Measurements from ENCODE around the gene AICDA.
"Not testable (repeated sequence)": the region's sequence is repeated elsewhere in the genome, so short reads cannot be mapped to it uniquely, and the experiment has no call there.

The AICDA gene

DNA sequence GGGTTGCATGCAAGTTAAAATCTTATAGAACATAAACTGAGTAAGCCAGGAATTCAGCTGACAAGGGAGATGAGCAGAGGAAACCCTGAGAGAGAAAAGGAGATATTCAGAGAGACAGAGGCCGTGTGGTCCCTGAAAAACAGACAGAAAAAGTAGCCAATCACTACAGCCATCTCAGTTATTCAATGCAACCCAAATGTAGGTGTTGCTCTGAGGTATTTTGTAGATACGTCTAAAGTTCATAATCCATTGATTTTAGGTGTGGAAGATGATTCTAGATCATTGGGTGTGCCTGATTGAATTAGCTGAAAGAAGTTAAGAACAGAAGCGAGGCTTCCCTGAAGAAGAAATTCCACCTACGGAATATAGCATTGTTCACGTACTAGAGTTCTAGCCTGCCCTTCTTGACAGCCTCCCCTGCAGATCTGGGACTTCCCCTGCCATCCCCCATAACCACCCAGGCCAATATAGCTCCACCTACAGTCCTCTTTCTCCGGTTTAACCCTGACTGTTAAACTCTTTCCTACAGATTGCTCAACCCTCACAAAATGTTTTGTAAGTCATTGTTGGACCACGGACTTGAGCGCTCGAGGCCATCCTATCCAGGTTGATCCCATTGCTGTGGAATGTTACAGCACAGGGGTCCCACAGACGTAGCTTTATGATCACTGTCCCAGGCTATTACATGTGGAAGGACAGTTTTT is 21.7 kb downstream of the AICDA start:
- Histone ChIP-seq H3K36me3 (ENCODE audit: control insufficient read depth, insufficient read depth, low read length) (no peaks in the 10 kb centered on the region), H3K27ac (ENCODE audit: insufficient read depth, low read depth, low read length, poor library complexity, severe bottlenecking) (no peak overlapping the region), H3K9me3 (ENCODE audit: control insufficient read depth, low read length) (no peaks in the 10 kb centered on the region), H3K4me3 (ENCODE audit: insufficient read depth, low read depth, low read length) (no peak overlapping the region), H3K4me1 (ENCODE audit: control insufficient read depth, insufficient read depth, low read length) (no peaks in the 10 kb centered on the region), H3K27me3 (ENCODE audit: control insufficient read depth, insufficient read depth, low read length, poor library complexity, severe bottlenecking) (no peaks in the 10 kb centered on the region)
- 83 to 85% methylated on average over 10 of the region's 10 CpGs for WGBS, 2 experiments

DNA sequence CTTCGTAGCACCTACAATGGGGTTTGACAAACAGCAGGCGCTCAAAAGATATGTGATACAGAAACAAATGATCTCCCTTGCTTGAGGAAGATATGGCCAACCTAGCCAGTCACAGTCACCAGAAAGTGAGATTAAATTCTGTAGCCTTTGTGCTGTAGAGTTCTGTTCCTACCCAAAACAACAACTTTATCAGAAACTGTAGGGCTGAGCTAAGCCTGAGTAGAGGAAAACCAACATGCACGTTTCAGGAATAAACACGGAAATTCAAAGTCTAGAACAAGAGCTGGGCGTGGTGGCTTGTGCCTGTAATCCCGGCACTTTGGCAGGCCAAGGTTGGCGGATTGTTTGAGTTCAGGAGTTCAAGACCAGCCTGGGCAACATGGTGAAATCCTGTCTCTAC is 23.0 kb downstream of the AICDA start:
- 93 to 95% methylated on average over 7 of the region's 7 CpGs for WGBS, 2 experiments
- H3K36me3 ChIP-seq (ENCODE audit: control insufficient read depth, insufficient read depth, low read length) = no peaks in the 10 kb centered on the region
- H3K4me3 ChIP-seq (ENCODE audit: insufficient read depth, low read depth, low read length) = no peak overlapping the region
- no peaks in the 10 kb centered on the region for H3K27me3 ChIP-seq (ENCODE audit: control insufficient read depth, insufficient read depth, low read length, poor library complexity, severe bottlenecking)
- H3K4me1 ChIP-seq (ENCODE audit: control insufficient read depth, insufficient read depth, low read length) = no peaks in the 10 kb centered on the region
- no peak overlapping the region for H3K27ac ChIP-seq (ENCODE audit: insufficient read depth, low read depth, low read length, poor library complexity, severe bottlenecking)
- no peaks in the 10 kb centered on the region for H3K9me3 ChIP-seq (ENCODE audit: control insufficient read depth, low read length)

DNA sequence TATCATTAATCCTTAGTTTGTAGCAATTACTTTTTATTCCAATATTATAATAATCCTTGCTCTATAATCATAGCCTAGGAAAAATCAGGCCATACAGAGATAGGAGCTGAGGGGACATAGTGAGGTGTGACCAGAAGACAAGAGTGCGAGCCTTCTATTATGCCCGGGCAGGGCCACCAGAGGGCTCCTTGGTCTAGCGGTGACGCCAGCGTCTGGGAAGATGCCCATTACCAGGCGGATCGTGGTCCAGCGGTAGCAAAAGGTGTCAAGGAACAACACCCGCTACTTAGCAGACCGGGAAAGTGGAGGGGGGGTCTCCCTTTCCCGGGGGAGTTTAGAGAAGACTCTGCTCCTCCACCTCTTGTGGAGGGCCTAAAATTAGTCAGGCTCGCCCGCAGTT is 28.2 kb downstream of the AICDA start:
- not testable (repeated sequence) for H3K9me3 ChIP-seq (ENCODE audit: control insufficient read depth, low read length); H3K4me3 ChIP-seq (ENCODE audit: insufficient read depth, low read depth, low read length); H3K36me3 ChIP-seq (ENCODE audit: control insufficient read depth, insufficient read depth, low read length); H3K27ac ChIP-seq (ENCODE audit: insufficient read depth, low read depth, low read length, poor library complexity, severe bottlenecking); H3K27me3 ChIP-seq (ENCODE audit: control insufficient read depth, insufficient read depth, low read length, poor library complexity, severe bottlenecking); H3K4me1 ChIP-seq (ENCODE audit: control insufficient read depth, insufficient read depth, low read length)
- WGBS, 2 experiments = 89 to 90% methylated on average over 13 of the region's 13 CpGs

DNA sequence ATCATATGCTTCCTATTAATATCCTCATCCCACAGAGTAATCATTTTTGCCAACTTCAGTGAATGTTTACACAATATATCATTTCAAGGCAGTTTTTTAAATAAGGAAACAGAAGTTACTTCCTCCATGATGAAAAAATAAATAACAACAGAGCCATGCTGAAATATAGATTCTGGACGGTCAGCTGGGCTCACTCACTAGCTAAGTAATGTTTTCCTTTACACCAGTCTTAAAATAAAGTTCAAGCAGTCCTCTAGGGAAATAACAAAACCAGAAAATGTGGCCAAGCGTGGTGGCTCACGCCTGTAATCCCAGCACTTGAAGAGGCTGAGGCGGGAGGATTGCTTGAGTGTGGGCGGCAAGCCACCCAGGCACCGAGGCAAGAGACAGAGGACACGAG is 28.7 kb downstream of the AICDA start:
- Histone ChIP-seq H3K27ac (ENCODE audit: insufficient read depth, low read depth, low read length, poor library complexity, severe bottlenecking) (no peak overlapping the region), H3K36me3 (ENCODE audit: control insufficient read depth, insufficient read depth, low read length) (no peaks in the 10 kb centered on the region), H3K4me1 (ENCODE audit: control insufficient read depth, insufficient read depth, low read length) (no peaks in the 10 kb centered on the region), H3K4me3 (ENCODE audit: insufficient read depth, low read depth, low read length) (no peak overlapping the region), H3K27me3 (ENCODE audit: control insufficient read depth, insufficient read depth, low read length, poor library complexity, severe bottlenecking) (no peaks in the 10 kb centered on the region), H3K9me3 (ENCODE audit: control insufficient read depth, low read length) (no peaks in the 10 kb centered on the region)
- 84 to 89% methylated on average over 5 of the region's 7 CpGs for WGBS, 2 experiments

DNA sequence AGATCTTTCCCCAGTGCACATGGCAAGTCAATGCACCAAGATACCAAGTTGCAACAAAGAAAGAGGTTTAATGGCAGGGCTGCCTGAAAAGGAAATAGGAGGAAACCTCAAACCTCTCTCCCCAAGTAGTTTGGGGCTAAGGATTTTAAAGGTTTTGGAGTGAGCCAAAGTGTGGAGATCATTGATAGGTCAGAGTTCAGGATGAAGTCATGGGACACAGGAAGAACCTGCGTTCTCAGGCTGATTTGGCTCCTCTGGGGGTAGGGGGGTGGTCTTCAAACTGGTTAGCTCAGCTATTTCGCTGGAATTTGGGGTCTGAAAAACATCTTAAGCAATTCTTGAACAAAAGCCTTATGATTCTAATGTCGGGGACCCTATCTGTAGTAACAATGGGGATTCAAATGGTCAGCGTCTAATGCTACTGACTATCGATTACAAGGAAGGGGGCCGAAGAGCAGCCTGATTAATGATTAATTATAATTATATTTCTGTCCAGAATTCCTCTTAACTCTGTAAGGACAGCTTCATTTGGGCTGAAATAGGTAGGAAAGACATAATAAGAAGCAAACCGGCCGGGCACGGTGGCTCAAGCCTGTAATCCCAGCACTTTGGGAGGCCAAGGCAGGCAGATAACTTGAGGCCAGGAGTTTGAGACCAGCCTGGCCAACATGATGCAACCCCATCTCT is 31.4 kb downstream of the AICDA start:
- H3K4me3 ChIP-seq (ENCODE audit: insufficient read depth, low read depth, low read length) = no peak overlapping the region
- no peak overlapping the region for H3K27ac ChIP-seq (ENCODE audit: insufficient read depth, low read depth, low read length, poor library complexity, severe bottlenecking)
- H3K9me3 ChIP-seq (ENCODE audit: control insufficient read depth, low read length) = no peaks in the 10 kb centered on the region
- no peaks in the 10 kb centered on the region for H3K27me3 ChIP-seq (ENCODE audit: control insufficient read depth, insufficient read depth, low read length, poor library complexity, severe bottlenecking)
- no peaks in the 10 kb centered on the region for H3K4me1 ChIP-seq (ENCODE audit: control insufficient read depth, insufficient read depth, low read length)
- 82 to 83% methylated on average over 8 to 9 of the region's 9 CpGs for WGBS, 2 experiments
- H3K36me3 ChIP-seq (ENCODE audit: control insufficient read depth, insufficient read depth, low read length) = no peaks in the 10 kb centered on the region

DNA sequence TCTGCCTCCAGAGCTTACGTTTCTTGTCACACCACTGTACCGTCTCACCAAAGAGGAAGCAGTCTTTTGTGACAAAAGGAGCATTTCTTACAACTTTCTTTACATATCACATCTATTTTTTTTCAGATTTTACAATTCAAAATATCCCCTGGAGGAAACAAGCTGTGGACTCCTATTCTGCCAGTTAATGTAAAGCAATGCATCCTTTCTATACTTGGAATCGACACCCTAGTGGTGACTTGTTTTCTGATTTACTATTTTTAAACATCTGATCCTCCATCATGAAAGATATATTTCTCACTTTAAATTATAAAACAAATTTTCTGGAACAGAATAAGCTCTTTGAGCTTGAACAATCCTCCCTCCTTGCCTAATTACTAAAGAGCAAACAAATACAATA is 34.8 kb downstream of the AICDA start:
- Histone ChIP-seq H3K4me3 (ENCODE audit: insufficient read depth, low read depth, low read length) (no peak overlapping the region), H3K27ac (ENCODE audit: insufficient read depth, low read depth, low read length, poor library complexity, severe bottlenecking) (no peak overlapping the region), H3K27me3 (ENCODE audit: control insufficient read depth, insufficient read depth, low read length, poor library complexity, severe bottlenecking) (no peaks in the 10 kb centered on the region), H3K4me1 (ENCODE audit: control insufficient read depth, insufficient read depth, low read length) (no peaks in the 10 kb centered on the region), H3K9me3 (ENCODE audit: control insufficient read depth, low read length) (no peaks in the 10 kb centered on the region), H3K36me3 (ENCODE audit: control insufficient read depth, insufficient read depth, low read length) (no peaks in the 10 kb centered on the region)
- whole genome bisulfite sequencing, 2 experiments = 81 to 93% methylated on average over 3 of the region's 3 CpGs

DNA sequence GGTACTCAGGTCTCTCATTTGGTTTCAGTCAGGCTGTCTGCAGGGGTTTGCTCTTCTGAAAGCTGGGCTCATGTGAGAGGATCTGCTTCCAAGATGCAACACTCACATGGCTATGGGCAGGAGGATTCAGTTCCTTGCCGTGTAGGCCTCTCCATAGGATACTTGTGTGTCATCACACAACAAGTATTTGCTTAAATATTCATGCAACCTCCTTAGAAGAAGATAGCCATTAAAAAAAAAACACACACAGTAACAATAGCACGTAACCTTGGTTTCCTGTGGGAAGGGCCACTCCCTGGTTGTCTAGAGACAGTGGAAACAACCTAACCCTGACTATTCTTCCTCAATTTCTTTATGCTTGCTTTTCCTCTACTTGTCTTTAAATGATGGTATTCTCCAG is 40.2 kb downstream of the AICDA start:
- Histone ChIP-seq H3K36me3 (ENCODE audit: control insufficient read depth, insufficient read depth, low read length) (no peaks in the 10 kb centered on the region), H3K4me1 (ENCODE audit: control insufficient read depth, insufficient read depth, low read length) (no peaks in the 10 kb centered on the region), H3K9me3 (ENCODE audit: control insufficient read depth, low read length) (no peaks in the 10 kb centered on the region), H3K27ac (ENCODE audit: insufficient read depth, low read depth, low read length, poor library complexity, severe bottlenecking) (no peak overlapping the region), H3K27me3 (ENCODE audit: control insufficient read depth, insufficient read depth, low read length, poor library complexity, severe bottlenecking) (no peaks in the 10 kb centered on the region), H3K4me3 (ENCODE audit: insufficient read depth, low read depth, low read length) (no peak overlapping the region)
- 89 to 95% methylated on average over 2 of the region's 2 CpGs for WGBS, 2 experiments

DNA sequence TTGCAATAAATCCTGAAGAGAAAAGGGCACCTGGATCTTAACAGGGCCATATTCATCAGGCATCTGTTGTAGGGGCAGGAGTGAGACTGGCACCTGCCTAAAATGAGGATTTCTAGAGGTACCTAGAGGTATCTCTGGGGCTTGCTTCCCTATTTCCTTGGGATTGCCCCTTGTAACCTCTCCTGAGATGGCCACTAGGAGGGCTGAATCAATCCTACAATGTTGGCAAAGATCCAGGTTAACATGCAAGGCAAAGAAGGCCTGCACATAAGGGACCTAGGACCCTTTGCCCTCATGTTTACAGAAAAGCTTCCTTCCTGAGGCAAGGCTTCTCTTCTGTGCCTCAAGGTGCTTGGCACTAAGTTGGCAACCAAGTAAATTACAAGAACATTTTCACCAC is 46.1 kb downstream of the AICDA start:
- no peaks in the 10 kb centered on the region for H3K9me3 ChIP-seq (ENCODE audit: control insufficient read depth, low read length)
- H3K4me3 ChIP-seq (ENCODE audit: insufficient read depth, low read depth, low read length) = no peak overlapping the region
- H3K36me3 ChIP-seq (ENCODE audit: control insufficient read depth, insufficient read depth, low read length) = no peaks in the 10 kb centered on the region
- H3K27me3 ChIP-seq (ENCODE audit: control insufficient read depth, insufficient read depth, low read length, poor library complexity, severe bottlenecking) = no peaks in the 10 kb centered on the region
- H3K27ac ChIP-seq (ENCODE audit: insufficient read depth, low read depth, low read length, poor library complexity, severe bottlenecking) = no peak overlapping the region
- H3K4me1 ChIP-seq (ENCODE audit: control insufficient read depth, insufficient read depth, low read length) = no peaks in the 10 kb centered on the region

DNA sequence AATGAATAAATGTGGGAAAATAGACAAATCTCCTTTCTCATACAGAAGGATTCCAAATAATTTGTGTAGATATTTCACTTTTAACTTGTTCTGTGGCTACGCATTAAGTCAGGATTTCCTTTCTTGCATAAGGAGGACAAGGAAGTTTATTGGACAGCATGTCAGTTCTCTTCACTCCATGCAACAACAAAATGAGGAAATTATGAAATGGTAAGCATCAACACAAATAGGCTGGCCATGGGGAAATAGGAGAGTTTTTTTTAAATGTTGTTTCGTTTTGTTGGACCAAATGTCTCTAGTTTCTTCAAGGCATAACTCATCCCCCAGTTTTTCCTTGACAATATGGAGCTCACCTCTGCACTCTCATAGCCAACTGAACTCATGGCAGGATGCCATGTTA is 46.6 kb downstream of the AICDA start:
- not testable (repeated sequence) for H3K27me3 ChIP-seq (ENCODE audit: control insufficient read depth, insufficient read depth, low read length, poor library complexity, severe bottlenecking); H3K27ac ChIP-seq (ENCODE audit: insufficient read depth, low read depth, low read length, poor library complexity, severe bottlenecking); H3K4me3 ChIP-seq (ENCODE audit: insufficient read depth, low read depth, low read length); H3K4me1 ChIP-seq (ENCODE audit: control insufficient read depth, insufficient read depth, low read length); H3K36me3 ChIP-seq (ENCODE audit: control insufficient read depth, insufficient read depth, low read length); H3K9me3 ChIP-seq (ENCODE audit: control insufficient read depth, low read length)
- 92 to 100% methylated on average over 1 of the region's 2 CpGs for WGBS, 2 experiments

DNA sequence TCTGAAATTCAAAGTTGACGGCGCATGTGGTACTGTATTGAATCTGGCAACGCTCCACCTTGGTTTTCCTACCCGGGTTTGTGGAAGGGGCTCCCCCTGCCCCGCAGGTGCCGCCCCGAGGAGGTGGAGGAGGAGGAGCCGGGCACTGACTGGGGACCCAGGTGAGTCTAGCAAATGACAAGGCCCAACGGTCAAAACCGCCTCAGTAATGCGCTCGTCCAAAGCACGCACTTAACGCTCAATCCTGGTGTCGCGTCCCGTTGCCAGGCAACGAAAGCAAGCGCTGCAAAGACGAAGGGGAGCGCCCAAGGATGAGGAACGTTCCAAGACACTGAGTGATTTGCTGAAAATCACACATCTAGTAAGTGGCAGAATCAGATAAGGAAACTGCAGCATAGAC is 48.0 kb downstream of the AICDA start:
- H3K4me3 ChIP-seq (ENCODE audit: insufficient read depth, low read depth, low read length) = no peak overlapping the region
- H3K9me3 ChIP-seq (ENCODE audit: control insufficient read depth, low read length) = no peaks in the 10 kb centered on the region
- no peaks in the 10 kb centered on the region for H3K27me3 ChIP-seq (ENCODE audit: control insufficient read depth, insufficient read depth, low read length, poor library complexity, severe bottlenecking)
- H3K36me3 ChIP-seq (ENCODE audit: control insufficient read depth, insufficient read depth, low read length) = no peaks in the 10 kb centered on the region
- no peaks in the 10 kb centered on the region for H3K4me1 ChIP-seq (ENCODE audit: control insufficient read depth, insufficient read depth, low read length)
- no peak overlapping the region for H3K27ac ChIP-seq (ENCODE audit: insufficient read depth, low read depth, low read length, poor library complexity, severe bottlenecking)
- 92% methylated on average over 22 of the region's 22 CpGs for WGBS, 2 experiments

Data from ectodermal cell (in vitro differentiated cells).